GM19372 (cell line): ENCODE results near the gene ZNF419.
"Not testable (repeated sequence)": the region's sequence is repeated elsewhere in the genome, so short reads cannot be mapped to it uniquely, and the experiment has no call there.

ENCODE experiments used
- ATAC-seq: cut with Tn5 transposase; IDR thresholded peaks from one replicate; pipeline ENCODE4 v1.9.1; 2021; ENCODE audit warnings: mild to moderate bottlenecking, low read depth, moderate library complexity; ENCODE audit not compliant: unreplicated experiment

Gene ZNF419

DNA sequence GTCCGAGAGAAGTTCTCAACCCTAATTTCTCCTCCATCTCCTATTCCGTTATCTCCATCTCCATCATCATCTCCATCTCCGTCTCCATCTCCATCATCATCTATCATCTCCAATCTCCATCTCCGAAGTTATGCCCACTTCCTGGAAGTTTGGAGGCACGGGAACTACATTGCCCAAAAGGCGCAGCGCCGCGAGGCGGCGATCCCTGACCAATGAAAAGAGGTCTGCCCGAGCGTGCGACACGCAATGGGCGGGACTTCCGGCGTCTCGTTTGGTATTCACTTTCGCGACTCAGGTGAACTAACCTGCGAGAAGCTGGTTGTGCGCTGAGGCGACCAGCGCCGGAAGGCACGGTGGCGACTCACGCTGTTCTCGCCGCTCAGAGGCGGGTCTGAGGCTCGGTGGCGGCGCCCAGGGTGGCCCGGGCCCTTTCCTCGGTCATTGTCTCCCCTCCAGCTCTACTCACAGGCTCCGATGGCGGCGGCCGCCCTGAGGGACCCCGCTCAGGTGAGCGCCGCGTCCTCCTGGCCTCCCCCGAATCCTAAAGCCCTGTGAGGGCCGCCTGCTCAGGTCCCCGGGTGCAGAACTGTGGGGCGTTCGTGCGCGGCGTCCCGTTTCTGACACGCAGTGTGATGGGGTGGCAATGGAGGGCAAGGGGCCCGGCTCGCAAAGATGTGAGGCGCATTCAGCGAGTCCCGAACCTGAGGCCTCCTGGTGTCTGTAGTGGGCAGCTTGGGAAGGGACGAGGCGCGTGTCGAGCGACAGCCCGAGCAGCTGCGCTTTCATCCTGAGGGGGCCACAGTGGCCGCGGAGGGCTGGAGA lies at the start of gene ZNF419:
Gene ZNF419, plus strand, starts transcription at position 274 of the 822 bp plus-strand sequence. Its CDS starts 201 bp downstream, at position 475.
- ATAC-seq: peak; percentile 89

DNA sequence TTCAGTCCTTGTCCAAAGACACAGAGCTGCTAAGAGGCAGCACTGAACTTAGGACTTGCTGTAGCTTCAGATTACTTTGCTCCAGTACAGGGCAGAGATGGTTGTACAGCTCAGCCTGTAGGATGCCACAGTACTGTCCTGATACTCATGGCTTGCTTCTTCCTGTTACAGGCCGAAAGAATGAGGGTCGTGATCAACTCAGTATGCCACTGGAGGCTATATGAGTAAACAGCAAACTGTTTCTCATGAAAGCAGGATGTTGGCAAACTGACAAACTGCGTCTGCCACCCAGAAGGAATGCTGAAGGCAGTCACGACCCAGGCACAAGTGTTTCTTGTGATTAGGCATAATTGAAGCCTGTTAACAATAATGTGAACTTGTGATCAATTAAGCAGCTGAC lies 49.6 kb upstream of the ZNF419 start:
- ATAC-seq: no peak

DNA sequence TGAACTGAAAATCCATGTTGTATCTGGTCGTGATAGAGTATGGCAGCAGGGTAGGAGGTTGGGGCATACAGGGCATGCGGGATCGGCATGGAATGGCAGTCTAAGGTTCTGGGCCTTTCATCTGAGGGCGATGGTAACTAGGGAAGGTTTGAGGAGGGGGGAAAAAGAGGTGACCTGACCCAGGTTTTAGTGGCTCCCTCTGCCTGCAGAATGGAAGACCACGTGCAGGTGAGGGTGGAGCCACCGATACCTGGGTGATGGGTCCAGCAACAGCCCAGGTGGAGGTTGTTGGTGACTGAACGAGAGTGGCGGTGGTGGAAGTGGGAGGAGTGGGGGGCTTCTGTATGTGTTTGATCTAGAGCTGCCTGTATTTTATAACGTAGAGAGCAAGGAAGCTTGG lies 48.6 kb upstream of the ZNF419 start:
- ATAC-seq: no peak

- ATAC-seq: no peak
Observed at GRCh38 chr19:57441979-57442752, 45.4 kb upstream of the ZNF419 start.

DNA sequence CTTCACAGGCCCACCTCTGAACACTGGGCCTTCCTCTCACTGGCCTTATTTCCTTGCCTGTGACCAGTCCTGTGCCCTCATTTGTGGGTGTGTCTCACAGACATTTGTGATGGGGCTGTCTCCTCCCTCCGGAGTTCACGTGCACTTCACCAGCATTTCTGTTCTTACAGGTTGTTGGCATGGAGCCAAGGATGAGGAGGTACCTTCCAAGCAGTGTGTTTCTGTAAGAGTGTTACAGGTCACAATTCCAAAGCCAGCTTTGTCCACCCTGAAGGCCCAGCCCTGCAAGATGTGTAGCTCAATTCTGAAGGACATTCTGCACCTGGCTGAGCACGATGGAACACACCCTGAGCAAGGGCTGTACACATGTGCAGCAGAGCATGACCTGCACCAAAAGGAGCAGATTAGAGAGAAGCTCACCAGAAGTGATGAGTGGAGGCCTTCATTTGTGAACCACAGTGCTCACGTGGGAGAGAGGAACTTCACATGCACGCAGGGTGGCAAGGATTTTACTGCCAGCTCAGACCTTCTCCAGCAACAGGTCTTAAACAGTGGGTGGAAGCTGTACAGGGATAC lies 44.3 kb upstream of the ZNF419 start:
- no peak for ATAC-seq

DNA sequence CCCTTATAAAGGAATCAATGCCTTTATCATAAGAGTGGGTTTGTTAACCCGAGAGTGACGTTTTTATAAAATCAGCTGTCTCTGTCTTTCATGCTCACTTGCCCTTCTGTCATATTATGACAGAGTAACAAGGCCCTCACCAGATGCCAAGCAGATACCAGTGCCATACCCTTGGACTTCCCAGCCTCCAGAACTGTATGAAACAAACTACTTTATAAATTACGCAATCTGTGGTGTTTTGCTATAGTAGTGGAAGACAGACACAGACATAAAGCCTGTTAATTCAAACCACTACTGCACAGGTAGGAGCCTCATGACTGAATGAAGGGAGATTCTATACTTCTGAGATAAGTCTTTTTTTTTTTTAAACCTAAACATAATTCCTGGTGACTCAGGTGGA lies 35.2 kb upstream of the ZNF419 start:
- ATAC-seq: no peak

DNA sequence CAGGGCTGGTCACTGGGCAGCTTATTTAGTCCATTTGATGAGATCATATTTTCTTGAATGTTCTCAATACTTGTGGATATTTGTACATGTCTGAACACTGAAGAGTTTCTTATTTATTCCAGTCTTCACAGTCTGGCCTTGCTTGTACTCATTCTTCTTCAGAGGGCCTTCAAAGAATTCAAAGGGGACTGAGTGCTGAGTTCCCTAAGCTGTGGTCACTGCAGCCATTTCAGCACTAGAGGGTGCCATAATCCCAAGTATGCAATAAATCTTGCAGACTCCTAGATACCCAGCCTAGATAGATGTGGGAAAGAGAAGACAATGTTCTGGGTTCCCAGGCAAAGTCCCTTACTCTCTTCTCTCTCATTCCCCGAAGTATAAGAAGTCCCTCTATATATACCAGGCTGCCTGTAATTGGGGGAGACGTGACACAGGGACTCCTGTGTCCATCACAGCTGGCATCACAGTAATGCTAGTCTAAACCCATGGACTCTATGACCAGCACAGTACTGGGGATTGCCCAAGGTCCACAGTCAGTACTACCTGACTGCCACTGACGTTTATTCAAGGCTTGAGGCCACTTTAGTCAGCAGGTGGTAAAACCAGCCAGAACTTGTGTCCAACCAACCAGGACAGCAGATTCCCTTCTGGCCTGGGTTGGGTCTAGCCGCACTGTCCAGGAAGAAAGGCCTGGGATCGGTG lies 21.7 kb upstream of the ZNF419 start:
- no peak for ATAC-seq

- ATAC-seq: no peak
Observed at GRCh38 chr19:57466489-57466888, 21.1 kb upstream of the ZNF419 start.

- ATAC-seq: no peak
Observed at GRCh38 chr19:57473646-57474045, 13.9 kb upstream of the ZNF419 start.

DNA sequence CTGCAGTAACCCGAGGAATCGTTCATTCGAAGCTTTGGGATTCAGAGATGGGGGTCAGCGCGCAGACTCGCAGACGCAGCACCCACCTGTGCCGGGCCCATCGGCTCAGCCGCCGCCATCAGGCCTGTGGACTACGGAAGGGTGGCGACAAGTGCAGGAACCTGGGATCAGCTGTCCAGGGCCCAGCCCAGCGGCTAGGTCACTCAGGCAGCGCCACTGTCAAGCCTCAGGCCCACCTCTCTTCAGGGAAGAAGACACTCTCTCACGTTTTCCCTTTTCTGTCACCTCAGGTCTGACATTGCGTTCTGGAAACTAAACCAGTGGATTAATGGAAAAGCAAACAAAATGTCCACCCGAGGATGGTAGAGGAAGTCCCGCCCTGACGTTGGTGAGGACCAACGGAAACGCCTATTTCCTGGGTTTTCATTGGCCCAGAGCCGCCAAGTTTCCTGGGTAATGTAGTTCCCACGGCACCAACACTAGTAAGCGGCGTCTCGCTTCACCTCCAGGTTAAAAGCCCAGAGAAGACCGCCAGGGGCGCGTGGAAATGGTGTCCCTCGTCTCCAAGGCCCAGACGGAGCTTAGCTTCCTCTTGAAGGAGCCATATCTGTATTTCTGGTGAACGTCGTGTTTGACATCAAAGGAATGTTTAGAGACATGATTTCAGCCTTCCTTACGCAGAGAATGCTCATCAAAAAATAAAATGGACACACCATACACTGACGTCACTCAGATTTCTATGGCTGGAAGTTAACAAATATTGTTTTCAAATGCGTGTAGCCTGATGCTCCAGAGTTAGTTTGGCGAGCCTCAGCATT lies 10.2 kb upstream of the ZNF419 start, which contains the start of gene ZNF772:
Gene ZNF772, minus strand, starts transcription at position 376 of the 818 bp plus-strand sequence. Its CDS starts 257 bp downstream, at position 119.
- ATAC-seq: peak; percentile 90

DNA sequence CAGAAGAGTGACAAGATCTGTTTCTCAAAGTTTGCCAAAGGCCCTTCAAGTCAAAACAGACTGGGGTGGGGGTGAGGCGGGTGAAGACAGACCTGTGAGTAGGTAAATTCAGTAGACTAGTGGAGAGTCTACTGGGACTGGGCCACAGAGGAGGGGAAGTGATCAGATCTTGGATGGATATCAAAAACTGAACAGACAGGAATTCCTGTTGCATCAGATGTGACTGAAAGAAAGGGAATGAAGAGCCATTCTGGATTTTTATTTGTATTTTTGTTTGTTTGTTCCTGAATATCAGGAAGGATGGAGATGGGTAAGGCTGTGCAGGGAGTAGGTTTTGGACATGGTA lies 722 bp downstream of the ZNF419 start:
- ATAC-seq: not testable (repeated sequence)

- not testable (repeated sequence) for ATAC-seq
Observed at GRCh38 chr19:57499332-57499679, 11.8 kb downstream of the ZNF419 start.

DNA sequence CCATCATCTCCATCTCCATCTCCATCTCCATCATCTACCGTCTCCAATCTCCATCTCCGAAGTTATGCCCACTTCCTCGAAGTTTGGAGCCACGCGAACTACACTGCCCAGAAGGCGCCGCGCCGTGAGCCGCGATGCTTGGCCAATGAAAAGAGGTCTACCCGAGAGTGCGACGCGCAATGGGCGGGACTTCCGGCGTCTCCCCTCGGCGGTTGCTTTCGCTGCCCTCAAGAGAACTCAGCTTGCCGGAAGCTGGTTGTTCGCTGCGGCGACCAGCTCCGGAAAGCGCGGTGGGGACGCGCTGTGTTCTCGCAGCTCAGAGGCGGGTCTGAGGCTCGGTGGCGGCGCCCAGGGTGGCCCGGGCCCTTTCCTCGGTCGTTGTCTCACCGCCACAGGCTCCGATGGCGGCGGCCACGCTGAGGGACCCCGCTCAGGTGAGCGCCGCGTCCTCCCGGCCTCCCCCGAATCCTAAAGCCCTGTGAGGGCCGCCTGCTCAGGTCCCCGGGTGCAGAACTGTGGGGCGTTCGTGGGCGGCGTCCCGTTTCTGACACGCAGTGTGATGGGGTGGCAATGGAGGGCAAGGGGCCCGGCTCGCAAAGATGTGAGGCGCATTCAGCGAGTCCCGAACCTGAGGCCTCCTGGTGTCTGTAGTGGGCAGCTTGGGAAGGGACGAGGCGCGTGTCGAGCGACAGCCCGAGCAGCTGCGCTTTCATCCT lies 12.3 kb downstream of the ZNF419 start, which contains the start of gene ZNF773:
Gene ZNF773, plus strand, starts transcription at position 259 of the 716 bp plus-strand sequence. Its CDS starts 143 bp downstream, at position 402.
- ATAC-seq: peak; percentile 99

DNA sequence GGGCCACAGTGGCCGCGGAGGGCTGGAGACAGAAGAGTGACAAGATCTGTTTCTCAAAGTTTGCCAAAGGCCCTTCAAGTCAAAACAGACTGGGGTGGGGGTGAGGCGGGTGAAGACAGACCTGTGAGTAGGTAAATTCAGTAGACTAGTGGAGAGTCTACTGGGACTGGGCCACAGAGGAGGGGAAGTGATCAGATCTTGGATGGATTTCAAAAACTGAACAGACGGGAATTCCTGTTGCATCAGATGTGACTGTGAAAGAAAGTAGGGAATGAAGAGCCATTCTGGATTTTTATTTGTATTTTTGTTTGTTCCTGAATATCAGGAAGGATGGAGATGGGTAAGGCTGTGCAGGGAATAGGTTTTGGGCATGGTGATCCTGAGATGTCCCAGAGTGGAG lies 12.8 kb downstream of the ZNF419 start:
- ATAC-seq: not testable (repeated sequence)

GRCh38 chr19:57506163-57506562 lies 18.6 kb downstream of the ZNF419 start:
- no peak for ATAC-seq

DNA sequence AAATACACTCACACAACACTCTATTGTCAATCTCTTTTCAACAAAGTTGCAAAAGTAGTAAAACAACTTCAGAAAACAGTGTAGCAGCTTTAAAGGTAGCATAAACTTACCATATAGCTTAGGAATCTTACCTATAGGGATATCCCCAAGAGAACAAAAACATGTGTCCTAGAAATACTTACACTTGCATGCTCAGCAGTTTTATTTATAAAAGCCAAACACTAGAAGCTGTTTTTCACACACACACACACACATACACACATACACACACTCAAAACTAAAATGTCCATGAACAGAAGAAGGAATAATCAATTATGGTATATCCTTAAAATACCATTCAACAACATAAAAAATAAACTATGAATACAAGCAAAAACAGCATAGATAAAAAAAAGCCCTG lies 23.9 kb downstream of the ZNF419 start:
- no peak for ATAC-seq

GRCh38 chr19:57512845-57513244 lies 25.3 kb downstream of the ZNF419 start:
- ATAC-seq: no peak

DNA sequence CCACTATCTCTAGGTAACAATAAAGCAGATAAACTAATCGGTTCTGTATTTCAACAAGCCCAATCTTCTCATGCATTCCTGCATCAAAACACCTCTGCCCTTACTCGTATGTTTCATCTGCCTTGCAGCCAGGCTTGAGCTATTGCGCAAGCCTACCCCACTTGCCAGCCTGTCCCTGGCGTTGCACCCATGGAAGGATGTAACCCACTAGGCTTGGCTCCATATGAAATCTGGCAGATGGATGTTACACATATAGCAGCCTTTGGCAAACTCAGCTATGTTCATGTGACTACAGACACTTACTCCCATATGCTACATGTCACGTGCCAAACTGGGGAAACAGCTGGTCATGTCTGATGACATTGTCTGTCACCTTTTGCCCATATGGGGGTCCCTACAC lies 27.7 kb downstream of the ZNF419 start:
- no peak for ATAC-seq

GRCh38 chr19:57518021-57518420 lies 30.5 kb downstream of the ZNF419 start:
- ATAC-seq: not testable (repeated sequence)
